Thymus (tissue), 11 donors: Measurements from ENCODE around the gene XPNPEP2. TPM values are rescaled to one million over a fixed set of nuclear protein-coding genes. Genes with fewer than 3 reads are reported as not detected.

ENCODE experiments used
- DNase-seq, 9 donors: peaks; one replicate each; pipeline ENCODE4 v3.0.0-alpha.2; 2013; ENCODE audit warnings: low spot score in 9 of 9, low read depth in 6 of 9, missing footprints in 1 of 9
- H3K27ac ChIP-seq, 2 donors: one replicate each; pipeline ENCODE4 v1.5.1; 2013; ENCODE audit warnings: control low read depth in 1 of 2, low read depth in 1 of 2, low read length in 1 of 2, mild to moderate bottlenecking in 1 of 2, moderate library complexity in 1 of 2
- H3K27me3 ChIP-seq, 2 donors: one replicate each; pipeline ENCODE4 v1.5.1; 2013; ENCODE audit warnings: low read length in 1 of 2; ENCODE audit not compliant: control insufficient read depth in 2 of 2, insufficient read depth in 1 of 2
- H3K36me3 ChIP-seq, 2 donors: one replicate each; pipeline ENCODE4 v1.5.1; 2013; ENCODE audit warnings: low read length in 1 of 2, mild to moderate bottlenecking in 1 of 2, moderate library complexity in 1 of 2; ENCODE audit not compliant: control insufficient read depth in 2 of 2, insufficient read depth in 2 of 2
- H3K4me1 ChIP-seq, 2 donors: one replicate each; pipeline ENCODE4 v1.5.1; 2013; ENCODE audit warnings: low read length in 2 of 2; ENCODE audit not compliant: control insufficient read depth in 2 of 2, insufficient read depth in 2 of 2
- H3K4me3 ChIP-seq, 2 donors: one replicate each; pipeline ENCODE4 v1.5.1; 2013; ENCODE audit warnings: low read length in 2 of 2, control low read depth in 1 of 2, mild to moderate bottlenecking in 1 of 2
- H3K9me3 ChIP-seq, 2 donors: one replicate each; pipeline ENCODE4 v1.5.1; 2013; ENCODE audit warnings: low read length in 1 of 2, mild to moderate bottlenecking in 1 of 2; ENCODE audit not compliant: control insufficient read depth in 2 of 2, insufficient read depth in 1 of 2
- WGBS: extraction: QIAGEN DNeasy Blood & Tissue Kit; methylation state at CpG from one replicate; pipeline ENCODE4 v1.1.7; 2013; 5-methylcytosine and 5-hydroxymethylcytosine counted together
- polyA plus RNA-seq: library from polyadenylated mRNA; stranded (reverse); fragments of 200-250 nt; gene quantifications from one replicate; pipeline ENCODE4 v1.2.3, GENCODE V29; 2013
- total RNA-seq: library from RNA; stranded (reverse); fragments of 120-200 nt; gene quantifications from one replicate; pipeline ENCODE4 v1.2.4, GENCODE V29; 2013
- donor health status: healthy.

The XPNPEP2 gene
- total and polyA plus RNA-seq, 2 donors = 0.62 to 0.90 TPM

DNA sequence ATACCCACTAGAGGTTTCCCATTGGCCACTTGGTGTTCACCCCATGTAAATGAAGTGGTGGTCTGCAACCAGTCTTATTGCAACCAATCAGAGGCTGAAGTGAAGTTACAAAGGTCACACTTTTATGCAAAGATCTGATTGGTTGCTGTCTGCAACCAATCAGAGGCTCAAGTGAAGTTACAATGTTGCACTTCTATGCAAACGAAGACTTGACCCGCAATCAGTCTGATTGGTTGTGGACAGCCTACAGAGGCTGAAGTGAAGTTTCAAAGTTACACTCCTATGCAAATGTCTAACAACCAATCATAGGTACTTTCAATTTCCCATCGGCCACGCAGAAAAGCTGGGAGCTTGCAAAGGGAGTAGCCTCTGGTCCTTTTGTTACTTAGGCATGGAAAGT, 22.3 kb upstream of the XPNPEP2 start:
- DNase-seq = no peak
- peaks cover 2 to 5% of the 10 kb centered on the region in 2 donors for H3K4me1 ChIP-seq
- no peaks in the 10 kb centered on the region for H3K9me3 ChIP-seq
- H3K27me3 ChIP-seq = no peaks in the 10 kb centered on the region
- H3K4me3 ChIP-seq = no peak overlapping the region
- WGBS = 96% methylated on average over 4 of the region's 4 CpGs
- H3K36me3 ChIP-seq = no peaks in the 10 kb centered on the region
- no peak overlapping the region for H3K27ac ChIP-seq

DNA sequence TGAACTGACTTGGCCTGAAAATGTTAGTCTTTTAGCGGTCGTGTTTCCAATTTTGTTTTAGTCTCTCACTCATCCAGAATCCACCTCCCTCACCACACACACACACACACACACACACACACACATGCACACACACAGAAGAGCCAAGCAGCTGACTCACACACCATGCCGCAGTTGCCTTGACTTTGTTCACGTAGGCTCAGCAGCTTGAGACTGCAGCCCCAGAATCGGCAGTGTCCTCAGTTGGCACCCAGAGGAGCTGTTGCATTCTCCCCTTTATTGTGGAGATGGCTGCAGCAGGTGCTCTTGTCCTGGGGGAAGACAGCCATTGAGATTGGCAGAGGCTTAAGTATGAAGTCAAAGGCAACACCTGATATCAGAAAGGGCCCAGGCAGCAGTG, 20.9 kb upstream of the XPNPEP2 start:
- DNase-seq = no peak
- WGBS = 62% methylated on average over 5 of the region's 5 CpGs

DNA sequence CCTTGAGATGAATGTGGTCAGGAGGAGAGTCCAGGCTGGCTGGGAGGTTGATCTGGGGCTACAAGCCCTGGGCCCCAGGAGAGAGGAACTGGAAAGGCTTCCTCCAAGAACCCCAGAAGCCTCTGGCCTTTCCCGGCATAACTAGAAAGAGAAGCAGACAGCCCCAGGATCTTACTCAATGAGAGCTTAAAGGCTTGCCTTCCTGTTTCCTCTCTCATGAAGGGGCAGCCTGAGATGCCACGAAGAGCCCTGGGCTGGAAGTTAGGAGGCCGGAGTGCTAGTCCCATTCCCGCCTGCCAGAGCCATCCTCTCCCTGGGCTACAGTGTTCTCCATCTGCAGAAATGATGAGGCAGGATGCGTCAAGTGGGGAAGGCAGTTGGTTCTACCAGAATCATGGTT, 20.1 kb upstream of the XPNPEP2 start:
- Histone ChIP-seq H3K27me3 (no peaks in the 10 kb centered on the region), H3K4me1 (peaks cover 2 to 5% of the 10 kb centered on the region in 2 donors), H3K27ac (no peak overlapping the region), H3K9me3 (no peaks in the 10 kb centered on the region), H3K36me3 (no peaks in the 10 kb centered on the region), H3K4me3 (no peak overlapping the region)
- no peak for DNase-seq
- 88% methylated on average over 5 of the region's 5 CpGs for WGBS

More for the DNA sequence above, 20.9 kb upstream of the XPNPEP2 start:
- Histone ChIP-seq H3K27me3 (no peaks in the 10 kb centered on the region), H3K9me3 (no peaks in the 10 kb centered on the region), H3K4me3 (no peak overlapping the region), H3K36me3 (no peaks in the 10 kb centered on the region), H3K27ac (no peak overlapping the region), H3K4me1 (peaks cover 2 to 5% of the 10 kb centered on the region in 2 donors)

DNA sequence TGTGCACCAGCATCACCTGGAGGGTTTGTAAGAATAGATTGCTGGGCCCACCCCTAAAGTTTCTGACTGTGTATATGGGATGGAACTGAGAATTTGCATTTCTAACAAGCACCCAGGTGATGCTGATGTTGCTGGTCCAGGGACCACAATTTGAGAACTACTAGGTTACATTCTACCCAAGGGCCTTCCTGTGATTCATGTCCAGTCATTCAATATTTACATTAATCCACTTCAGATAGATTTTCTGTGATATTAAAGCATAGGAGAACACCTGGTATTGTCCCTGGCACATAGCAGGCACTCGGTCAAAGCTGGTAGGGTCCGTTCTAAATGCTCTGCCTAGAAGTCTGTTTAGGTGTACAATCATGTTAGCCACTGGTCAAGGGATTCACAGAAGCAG, 19.5 kb upstream of the XPNPEP2 start:
- WGBS = 97% methylated on average over 2 of the region's 2 CpGs

DNA sequence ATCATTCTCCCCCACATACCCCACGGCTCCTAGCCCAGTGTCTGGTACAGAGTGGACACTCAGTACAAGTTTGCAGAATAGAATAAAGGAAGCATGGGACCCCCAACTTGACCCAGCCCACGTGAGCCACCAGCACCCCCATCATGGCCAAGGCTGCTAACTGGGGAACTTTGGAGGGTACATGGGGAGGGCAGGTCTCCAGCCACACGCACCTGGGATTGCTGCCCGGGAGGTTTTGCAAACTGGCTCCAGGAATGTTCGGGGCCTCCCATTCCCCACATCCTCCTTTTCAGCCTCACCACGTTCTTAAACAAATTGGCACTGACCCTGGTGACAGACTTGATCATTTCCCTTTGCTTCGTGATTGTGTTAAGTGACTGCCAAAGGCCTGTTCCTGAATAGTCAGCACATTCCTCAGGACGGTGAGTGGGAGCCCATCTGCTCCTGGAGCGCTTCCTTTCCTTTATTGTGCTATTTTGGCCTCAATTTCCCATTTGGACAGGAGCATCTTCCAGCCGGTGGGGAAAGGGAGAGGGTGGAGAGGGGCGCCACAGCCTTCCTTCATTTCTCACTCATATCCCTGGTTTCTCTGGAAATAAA, 18.7 kb upstream of the XPNPEP2 start:
- H3K36me3 ChIP-seq = no peaks in the 10 kb centered on the region
- H3K27me3 ChIP-seq = no peaks in the 10 kb centered on the region
- no peaks in the 10 kb centered on the region for H3K9me3 ChIP-seq
- no peak overlapping the region for H3K4me3 ChIP-seq
- no peak for DNase-seq
- 97% methylated on average over 11 of the region's 11 CpGs for WGBS
- no peak overlapping the region for H3K27ac ChIP-seq
- peaks cover 2 to 13% of the 10 kb centered on the region in 2 donors for H3K4me1 ChIP-seq

More for the DNA sequence above, 19.5 kb upstream of the XPNPEP2 start:
- DNase-seq = no peak
- Histone ChIP-seq H3K27ac (no peak overlapping the region), H3K27me3 (no peaks in the 10 kb centered on the region), H3K4me3 (no peak overlapping the region), H3K36me3 (no peaks in the 10 kb centered on the region), H3K9me3 (no peaks in the 10 kb centered on the region), H3K4me1 (peaks cover 2 to 5% of the 10 kb centered on the region in 2 donors)

DNA sequence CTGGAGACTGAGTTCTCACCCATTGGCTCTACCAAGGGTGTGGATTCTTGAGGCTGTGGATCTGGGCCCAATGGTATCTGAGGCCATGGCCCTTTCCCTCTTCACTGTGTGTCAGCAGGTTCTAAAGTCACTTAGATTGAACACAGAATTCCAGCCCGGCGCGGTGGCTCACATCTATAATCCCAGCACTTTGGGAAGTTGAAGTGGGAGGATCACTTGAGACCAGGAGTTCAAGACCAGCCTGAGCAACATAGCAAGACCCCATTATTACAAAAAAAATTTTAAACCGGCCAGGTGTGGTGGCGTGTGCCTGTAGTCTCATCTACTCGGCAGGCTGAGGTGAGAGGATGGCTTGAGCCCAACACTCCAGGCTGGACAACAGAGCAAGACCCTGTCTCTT, 18.0 kb upstream of the XPNPEP2 start:
- Histone ChIP-seq H3K27me3 (no peaks in the 10 kb centered on the region), H3K9me3 (no peaks in the 10 kb centered on the region), H3K4me3 (no peak overlapping the region), H3K27ac (no peak overlapping the region), H3K4me1 (peaks cover 2 to 18% of the 10 kb centered on the region in 2 donors), H3K36me3 (no peaks in the 10 kb centered on the region)
- no peak for DNase-seq
- WGBS = 97% methylated on average over 6 of the region's 6 CpGs

DNA sequence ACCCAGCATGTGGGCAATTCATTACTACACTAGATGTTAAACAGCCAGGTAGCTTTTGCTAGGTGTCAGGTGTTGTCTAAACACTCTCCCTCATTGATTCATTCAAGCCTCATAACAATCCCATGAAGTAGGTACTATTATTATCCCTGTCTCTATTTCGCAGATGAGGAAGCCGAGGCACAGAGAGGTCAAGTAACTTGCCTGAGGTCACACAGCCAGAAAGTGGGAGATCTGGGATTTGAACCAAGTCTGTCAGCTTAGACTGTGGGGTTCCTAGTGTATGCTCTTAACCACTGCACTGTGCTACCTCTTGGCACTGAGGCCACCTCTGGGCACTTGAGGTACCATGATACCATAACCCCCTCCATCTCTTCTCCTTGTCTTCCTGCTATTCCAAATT, 17.4 kb upstream of the XPNPEP2 start:
- H3K4me3 ChIP-seq = no peak overlapping the region
- WGBS = 97% methylated on average over 2 of the region's 2 CpGs
- no peaks in the 10 kb centered on the region for H3K27me3 ChIP-seq
- H3K27ac ChIP-seq = no peak overlapping the region
- H3K4me1 ChIP-seq = peaks cover 2 to 23% of the 10 kb centered on the region in 2 donors
- H3K36me3 ChIP-seq = no peaks in the 10 kb centered on the region
- DNase-seq = no peak
- no peaks in the 10 kb centered on the region for H3K9me3 ChIP-seq

DNA sequence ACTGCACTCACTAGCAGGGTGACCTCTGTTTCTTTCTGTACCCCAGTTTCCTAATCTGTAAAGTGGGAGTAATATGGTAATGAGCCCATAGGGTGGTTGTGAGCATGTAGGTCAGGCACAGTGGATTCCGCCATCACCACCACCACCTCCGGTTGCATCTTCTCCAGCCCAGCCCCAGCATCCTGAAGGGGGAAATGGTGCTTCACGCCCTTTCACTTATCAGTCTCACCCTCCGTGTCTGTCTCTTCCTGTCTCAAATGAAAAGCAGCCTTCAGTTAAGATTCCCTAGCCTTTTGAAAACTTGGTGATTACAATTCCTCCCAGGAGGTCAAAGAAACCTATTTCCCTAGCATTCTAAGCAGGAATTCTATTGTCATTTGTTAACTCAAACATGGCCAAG, 16.9 kb upstream of the XPNPEP2 start:
- no peak overlapping the region for H3K4me3 ChIP-seq
- H3K27me3 ChIP-seq = no peaks in the 10 kb centered on the region
- 37% methylated on average over 4 of the region's 4 CpGs for WGBS
- DNase-seq = no peak
- H3K27ac ChIP-seq = no peak overlapping the region
- peaks cover 2 to 27% of the 10 kb centered on the region in 2 donors for H3K4me1 ChIP-seq
- H3K9me3 ChIP-seq = no peaks in the 10 kb centered on the region
- H3K36me3 ChIP-seq = no peaks in the 10 kb centered on the region

DNA sequence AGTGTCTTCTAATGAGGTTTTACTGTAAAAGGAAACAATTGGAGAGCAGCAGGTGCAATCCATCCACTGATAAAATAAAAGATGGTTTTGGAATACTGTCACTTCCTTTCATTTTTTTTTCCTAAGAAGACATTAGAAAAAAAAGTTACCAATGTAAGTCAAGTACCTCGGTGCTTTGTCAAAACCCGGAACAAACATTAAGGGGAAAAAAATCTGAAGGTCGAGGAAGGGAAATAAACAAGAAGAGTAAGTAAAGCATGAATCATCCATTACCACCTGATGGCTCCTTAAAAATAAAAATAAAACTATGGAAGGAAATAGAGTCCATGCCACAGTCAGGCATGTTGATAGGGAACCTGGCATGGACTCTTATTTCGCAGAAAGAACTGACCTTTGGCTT, 15.3 kb upstream of the XPNPEP2 start:
- Histone ChIP-seq H3K4me3 (no peak overlapping the region), H3K27ac (no peak overlapping the region), H3K36me3 (no peaks in the 10 kb centered on the region), H3K27me3 (no peaks in the 10 kb centered on the region), H3K9me3 (no peaks in the 10 kb centered on the region), H3K4me1 (peaks cover 0 to 26% of the 10 kb centered on the region in 2 donors)
- DNase-seq = no peak
- 95% methylated on average over 4 of the region's 4 CpGs for WGBS
